ENCODE results near the gene ACAD8. TPM values are rescaled to one million over a fixed set of nuclear protein-coding genes. Genes with fewer than 3 reads are reported as not detected.

Gene ACAD8
- total and polyA plus RNA-seq, 2 of the 4 experiments (the other 2 are of a cell fraction), result 11.1 to 21.2 TPM

DNA sequence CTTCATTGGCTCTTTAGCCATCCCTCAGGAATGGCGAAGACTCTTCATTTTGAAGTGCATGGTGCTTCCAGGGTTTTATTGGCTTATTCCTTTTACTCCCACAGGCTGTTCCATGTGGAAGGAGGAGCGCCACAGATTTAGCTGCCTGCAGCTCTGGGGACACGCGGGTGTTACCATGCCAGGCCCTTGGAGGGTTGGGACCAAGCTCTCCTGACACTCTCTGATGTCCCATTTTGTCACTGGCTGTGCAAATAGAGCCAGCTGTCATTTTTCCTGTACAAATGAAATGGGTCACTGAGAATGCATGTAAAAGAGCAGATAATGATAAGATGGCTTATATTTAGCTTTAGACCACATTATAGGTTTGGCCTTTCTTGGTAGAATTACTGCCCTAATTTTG, 9.5 kb upstream of the ACAD8 start:
- Histone ChIP-seq H3K27me3 (ENCODE audit: control insufficient read depth, insufficient read depth, low read length) (no peaks in the 10 kb centered on the region), H2AK5ac (ENCODE audit: low read depth, low read length) (no peak overlapping the region), H2AFZ (replicated peaks; ENCODE audit: low read length, poor library complexity) (no peak overlapping the region), H3K4ac (ENCODE audit: low read depth, low read length) (no peak overlapping the region), H3K4me1 (ENCODE audit: control insufficient read depth, insufficient read depth, low read length) (no peaks in the 10 kb centered on the region), H3K23ac (ENCODE audit: low read depth, low read length) (no peak overlapping the region), H4K8ac (ENCODE audit: low read depth in 2 of 2, low read length in 2 of 2) (no peak overlapping the region), H3K27ac (ENCODE audit: insufficient read depth, low read length) (no peak overlapping the region), H3K14ac (replicated peaks; ENCODE audit: low read depth, low read length) (no peak overlapping the region), H3K9ac (ENCODE audit: low read depth, low read length) (no peak overlapping the region), H2AK9ac (replicated peaks; ENCODE audit: low read depth, low read length, poor library complexity) (no peak overlapping the region), H3K18ac (ENCODE audit: low read depth, low read length) (no peak overlapping the region), H3K4me3 (ENCODE audit: insufficient read depth, low read depth, low read length) (no peak overlapping the region), H3K4me2 (ENCODE audit: low read depth, low read length) (no peak overlapping the region), H2BK20ac (ENCODE audit: low read depth, low read length) (no peak overlapping the region), H4K5ac (ENCODE audit: low read depth, low read length) (no peak overlapping the region), H3K9me1 (ENCODE audit: insufficient read depth, low read length) (peaks cover 3% of the 10 kb centered on the region; the same call in 1 of the 2 replicates), H4K20me1 (ENCODE audit: insufficient read depth, low read length) (no peaks in the 10 kb centered on the region), H2BK120ac (ENCODE audit: low read depth, low read length) (no peak overlapping the region), H3K36me3 (ENCODE audit: control insufficient read depth, insufficient read depth, low read length) (peaks cover 69% of the 10 kb centered on the region), H3K79me1 (ENCODE audit: low read depth in 1 of 2, low read length in 2 of 2) (no peaks in the 10 kb centered on the region; a peak in 1 of 4 replicates), H2BK15ac (ENCODE audit: low read depth, low read length) (no peak overlapping the region), H3K9me3 (ENCODE audit: control insufficient read depth, insufficient read depth, low read length) (no peaks in the 10 kb centered on the region), H3K56ac (ENCODE audit: extremely low read depth, insufficient read depth, low read length) (no peak overlapping the region), H2BK5ac (ENCODE audit: low read depth, low read length, poor library complexity, severe bottlenecking) (no peak overlapping the region), H4K91ac (ENCODE audit: insufficient read depth, low read depth, low read length) (no peak overlapping the region)
- BruUV-seq (replicated peaks), result no TSS peak
- CTCF ChIA-PET, result interaction anchor here (0.8 kb wide), 1 partner anchor 18 kb away, joined by 3 read pairs; no protein-coding TSS in a partner anchor
- intact Hi-C loops (cut with micrococcal nuclease), result no loop called here
- TF ChIP-seq SMC3 (IDR thresholded peaks at IDR 0.05; ENCODE audit: low read depth, low read length) (no peak), BHLHE40 (IDR thresholded peaks at IDR 0.05; ENCODE audit: low read depth, low read length) (no peak), MAFK (IDR thresholded peaks at IDR 0.05; ENCODE audit: low read depth, low read length) (no peak), CEBPB (IDR thresholded peaks at IDR 0.05; ENCODE audit: low read depth, low read length) (no peak)
- ATAC-seq (ENCODE audit: low read depth) (no peak), DNase-seq (no peak)
- no CpG with 5 or more reads among the region's 4 CpGs for WGBS, 2 experiments (ENCODE audit: extremely low coverage in 2 of 2, insufficient read length in 1 of 2)
- in situ Hi-C loops (cut with MboI; ENCODE audit: low sequenced_read_pairs), result no loop called here
- POLR2A ChIA-PET (ENCODE audit: unreplicated experiment), result no interaction called here
- dilution Hi-C loops (cut with HindIII; ENCODE audit: low sequenced_read_pairs, unreplicated experiment), result no loop called here

All from IMR-90 (cell line).